Measurements from ENCODE around the gene LUC7L3.

- TF ChIP-seq CTCF (IDR thresholded peaks at IDR 0.05; ENCODE audit: low read length) (no peak), EZH2 (optimal IDR thresholded peaks at IDR 0.05; ENCODE audit: low read depth, low read length) (no peak)
Measured at GRCh38 chr17:50769884-50770283, 50.5 kb downstream of the LUC7L3 start.

Data from MM.1S (cell line).